ENCODE results near the gene CAMTA1.

Gene CAMTA1

DNA sequence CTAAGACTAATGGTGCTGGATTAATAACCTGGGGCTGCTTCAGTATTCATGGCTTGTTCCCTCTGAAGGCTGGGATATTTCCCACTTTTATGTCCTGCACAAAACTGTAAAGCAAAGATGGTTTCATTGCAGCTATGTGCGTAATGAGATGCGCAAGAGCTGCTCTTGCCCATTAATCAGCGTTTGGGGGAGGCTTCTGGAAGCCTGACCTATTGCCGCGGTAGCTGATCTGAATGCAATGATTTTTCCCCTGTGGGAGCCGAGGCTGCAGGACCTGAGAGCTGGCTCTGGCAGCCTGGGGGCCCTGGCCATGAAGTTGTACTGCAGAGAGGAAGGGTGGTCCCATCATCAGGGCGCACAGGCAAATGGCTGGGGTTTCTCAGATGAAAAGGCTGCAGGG is 239.8 kb downstream of the CAMTA1 start:
- H3K9me3 Mint-ChIP-seq: no peaks in the 10 kb centered on the region
- no peaks in the 10 kb centered on the region for H3K36me3 Mint-ChIP-seq (ENCODE audit: low read depth)
- H3K27me3 Mint-ChIP-seq: peaks cover 2% of the 10 kb centered on the region
- H3K4me3 Mint-ChIP-seq: no peak overlapping the region
- H3K27ac Mint-ChIP-seq: no peak overlapping the region
- no peaks in the 10 kb centered on the region for H3K4me1 Mint-ChIP-seq (ENCODE audit: low read depth)
- intact Hi-C loops (cut with micrococcal nuclease): no loop called here

DNA sequence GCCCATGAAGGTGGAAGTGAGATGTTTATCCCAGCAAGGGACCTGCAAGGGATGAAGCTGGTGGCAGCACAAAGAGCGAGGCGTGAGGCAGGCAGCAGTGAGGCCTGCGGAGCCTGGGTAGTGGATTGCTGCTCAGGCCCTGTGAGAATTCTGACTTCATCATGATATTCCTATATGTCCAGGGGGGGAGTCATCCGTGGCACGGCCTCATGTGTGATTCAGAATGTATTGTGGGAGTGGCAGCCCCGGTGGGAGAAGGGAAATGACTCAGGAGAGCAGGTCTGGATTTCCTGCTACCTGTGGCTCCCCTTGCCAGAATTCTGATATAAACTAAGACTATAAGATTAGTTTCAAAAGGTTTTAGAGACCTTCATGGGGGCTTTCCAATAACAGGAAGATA is 240.9 kb downstream of the CAMTA1 start:
- no peak overlapping the region for H3K4me3 Mint-ChIP-seq
- H3K27ac Mint-ChIP-seq: no peak overlapping the region
- intact Hi-C loops (cut with micrococcal nuclease): no loop called here
- H3K36me3 Mint-ChIP-seq (ENCODE audit: low read depth): no peaks in the 10 kb centered on the region
- H3K27me3 Mint-ChIP-seq: peaks cover 2% of the 10 kb centered on the region
- H3K4me1 Mint-ChIP-seq (ENCODE audit: low read depth): no peaks in the 10 kb centered on the region
- no peaks in the 10 kb centered on the region for H3K9me3 Mint-ChIP-seq

DNA sequence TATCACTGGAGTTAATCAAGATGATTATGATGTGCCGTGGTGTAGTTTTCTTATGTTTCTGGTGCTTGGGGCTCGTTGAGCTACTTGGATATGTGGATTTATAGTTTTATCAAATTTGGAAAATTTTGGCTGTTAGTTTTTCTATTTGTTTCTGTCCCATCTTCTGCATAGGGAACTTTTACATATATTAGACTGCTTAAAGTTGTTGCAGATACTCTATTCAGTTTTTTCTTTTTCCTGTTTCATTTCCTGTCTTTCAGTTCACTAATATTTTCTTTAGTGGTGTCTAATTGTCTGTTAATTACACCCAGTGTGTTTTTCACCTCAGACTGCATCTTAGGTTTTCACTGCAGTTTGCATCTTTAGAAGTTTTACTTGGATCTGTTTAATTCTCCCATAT is 247.7 kb downstream of the CAMTA1 start:
- H3K4me1 Mint-ChIP-seq (ENCODE audit: low read depth): no peaks in the 10 kb centered on the region
- no peak overlapping the region for H3K27ac Mint-ChIP-seq
- peaks cover 20% of the 10 kb centered on the region for H3K9me3 Mint-ChIP-seq
- no peaks in the 10 kb centered on the region for H3K36me3 Mint-ChIP-seq (ENCODE audit: low read depth)
- no peak overlapping the region for H3K4me3 Mint-ChIP-seq
- no peaks in the 10 kb centered on the region for H3K27me3 Mint-ChIP-seq
- intact Hi-C loops (cut with micrococcal nuclease): no loop called here

DNA sequence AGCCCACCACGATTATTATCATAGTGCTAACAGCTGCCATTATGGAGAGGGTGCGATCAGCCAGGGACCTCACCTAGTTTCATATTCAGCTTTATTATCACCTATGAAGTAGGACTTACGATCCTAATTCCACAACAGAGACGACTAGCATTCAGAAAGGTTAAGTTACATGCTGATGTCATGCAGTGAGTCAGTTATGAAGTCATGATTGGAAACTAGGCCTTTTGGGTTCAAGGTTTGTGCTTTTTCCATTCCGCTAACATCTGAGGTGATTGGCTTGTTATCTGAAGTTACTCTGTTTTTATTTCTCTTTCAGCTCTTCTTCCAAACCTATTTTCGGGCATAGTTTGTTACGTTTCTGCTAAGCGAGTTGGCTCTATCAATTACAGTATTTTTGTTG is 251.1 kb downstream of the CAMTA1 start:
- H3K27ac Mint-ChIP-seq: no peak overlapping the region
- no peaks in the 10 kb centered on the region for H3K4me1 Mint-ChIP-seq (ENCODE audit: low read depth)
- no peaks in the 10 kb centered on the region for H3K27me3 Mint-ChIP-seq
- H3K36me3 Mint-ChIP-seq (ENCODE audit: low read depth): no peaks in the 10 kb centered on the region
- H3K4me3 Mint-ChIP-seq: no peak overlapping the region
- intact Hi-C loops (cut with micrococcal nuclease): no loop called here
- peaks cover 20% of the 10 kb centered on the region for H3K9me3 Mint-ChIP-seq

DNA sequence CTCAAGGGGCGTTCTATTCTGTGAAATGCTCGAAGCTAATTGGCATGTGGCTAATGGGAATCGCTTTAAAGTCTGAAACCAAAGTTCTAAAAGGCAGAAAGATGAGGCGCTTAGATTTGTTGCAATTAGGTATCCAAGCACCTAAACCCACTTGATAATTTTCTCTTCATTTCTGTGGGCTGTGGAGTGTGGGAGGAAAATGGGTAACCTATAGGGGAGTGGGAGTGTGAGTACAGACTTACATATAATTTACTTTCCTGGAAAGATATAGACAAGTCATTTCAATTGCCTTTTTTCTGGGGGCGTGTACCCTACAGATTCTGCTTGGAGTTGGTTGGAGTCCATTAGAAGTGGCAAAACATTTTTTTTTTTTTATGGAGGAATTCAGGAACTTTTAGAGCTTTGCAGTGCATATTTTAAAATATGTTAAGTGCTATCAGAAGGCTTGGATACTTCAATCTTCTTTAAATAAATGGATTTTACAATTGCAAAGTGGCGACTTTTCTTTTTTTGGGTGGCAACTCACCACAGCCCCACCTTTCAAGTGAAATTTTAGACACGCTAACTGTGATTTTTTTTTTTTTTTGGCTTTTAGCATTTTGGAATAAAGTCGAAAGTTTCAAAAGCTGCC is 254.5 kb downstream of the CAMTA1 start:
- Mint-ChIP-seq H3K27ac (no peak overlapping the region), H3K36me3 (ENCODE audit: low read depth) (no peaks in the 10 kb centered on the region), H3K9me3 (no peaks in the 10 kb centered on the region), H3K4me3 (no peak overlapping the region), H3K4me1 (ENCODE audit: low read depth) (no peaks in the 10 kb centered on the region), H3K27me3 (peaks cover 4% of the 10 kb centered on the region)
- intact Hi-C loops (cut with micrococcal nuclease): loop anchor here (5.0 kb wide), 1 partner anchor 608 kb away; no protein-coding TSS in a partner anchor

DNA sequence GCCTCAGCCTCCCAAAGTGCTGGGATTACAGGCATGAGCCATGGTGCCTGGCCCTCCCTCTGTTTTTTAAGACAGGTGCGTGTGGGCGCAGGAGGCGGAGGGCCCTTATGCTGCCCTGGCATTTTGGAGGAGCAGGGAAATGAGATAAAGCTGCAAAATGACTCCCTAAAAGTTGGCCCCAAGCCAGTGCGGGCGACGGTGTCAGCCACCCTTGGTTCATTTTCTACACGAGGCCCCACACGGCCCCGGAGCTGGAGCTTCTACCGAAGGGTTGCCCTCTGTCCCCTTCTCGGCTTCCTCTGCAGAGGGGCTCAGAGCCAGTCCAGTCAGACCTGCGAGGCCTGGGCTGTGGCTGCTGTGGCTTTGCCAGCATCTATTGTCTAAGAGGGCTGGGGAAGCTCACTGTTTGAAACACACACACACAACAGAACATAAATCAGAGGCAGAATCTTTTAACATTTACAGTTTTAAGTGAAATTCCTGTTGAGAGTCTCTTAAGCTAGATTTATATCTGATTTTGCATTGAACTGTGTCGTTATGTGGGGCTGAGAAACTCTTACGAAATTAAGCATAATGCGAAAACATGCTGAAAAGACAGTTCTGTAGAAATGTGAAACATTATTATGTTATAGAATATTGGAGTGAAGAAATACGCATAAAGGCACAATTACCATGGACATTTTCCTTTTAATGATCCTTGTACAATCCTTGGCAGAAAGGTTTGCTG is 255.9 kb downstream of the CAMTA1 start:
- H3K27me3 Mint-ChIP-seq: peaks cover 4% of the 10 kb centered on the region
- no peaks in the 10 kb centered on the region for H3K4me1 Mint-ChIP-seq (ENCODE audit: low read depth)
- no peaks in the 10 kb centered on the region for H3K36me3 Mint-ChIP-seq (ENCODE audit: low read depth)
- H3K4me3 Mint-ChIP-seq: no peak overlapping the region
- H3K27ac Mint-ChIP-seq: no peak overlapping the region
- H3K9me3 Mint-ChIP-seq: no peaks in the 10 kb centered on the region
- intact Hi-C loops (cut with micrococcal nuclease): loop anchor here (5.0 kb wide), 1 partner anchor 606 kb away; no protein-coding TSS in a partner anchor

DNA sequence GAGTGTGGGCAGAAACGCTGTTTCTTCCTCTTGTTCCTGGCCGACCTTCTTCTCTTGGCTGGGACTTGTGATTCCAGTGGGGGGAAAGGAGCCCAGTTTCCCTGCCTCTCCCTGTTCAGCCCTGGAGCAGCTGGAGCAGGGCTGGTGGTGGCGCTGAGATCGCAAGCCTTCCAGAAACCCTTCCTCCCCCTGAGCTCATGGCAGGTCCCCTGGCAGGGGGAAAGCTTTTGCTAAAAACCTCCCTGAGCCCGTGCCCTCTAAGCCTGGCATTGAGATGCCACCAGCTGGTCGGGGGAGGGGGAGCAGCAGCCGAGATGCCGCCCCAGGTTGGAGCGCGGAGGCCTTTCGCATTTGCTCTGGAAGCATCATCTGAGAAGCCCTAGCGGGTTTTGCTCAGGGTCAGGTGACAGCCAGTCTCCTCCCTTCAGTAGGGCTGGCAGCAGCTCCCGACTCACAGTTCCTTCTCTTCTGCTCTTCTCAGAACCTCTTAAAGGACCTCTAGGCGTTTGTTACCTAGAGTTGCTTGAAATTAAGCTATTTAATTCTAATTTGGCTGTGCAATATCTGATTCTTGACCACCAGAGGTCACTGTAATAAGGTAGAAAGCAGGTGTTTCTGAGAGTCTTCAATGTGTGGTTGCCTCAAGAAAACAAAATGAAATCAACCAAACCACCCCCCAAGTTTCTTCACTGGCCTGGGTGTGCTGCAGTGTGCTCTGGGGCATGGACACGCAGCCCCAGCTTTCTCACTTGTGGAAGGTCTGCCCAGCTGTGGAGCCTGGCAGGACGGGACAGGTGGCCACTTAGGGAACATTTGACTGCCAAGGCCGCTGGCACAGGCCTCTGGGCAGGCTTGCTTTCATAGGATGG is 257.3 kb downstream of the CAMTA1 start:
- Mint-ChIP-seq H3K4me1 (ENCODE audit: low read depth) (no peaks in the 10 kb centered on the region), H3K36me3 (ENCODE audit: low read depth) (no peaks in the 10 kb centered on the region), H3K9me3 (no peaks in the 10 kb centered on the region), H3K27me3 (peaks cover 4% of the 10 kb centered on the region), H3K4me3 (no peak overlapping the region), H3K27ac (no peak overlapping the region)
- intact Hi-C loops (cut with micrococcal nuclease): loop anchor here (5.0 kb wide), 1 partner anchor 605 kb away; no protein-coding TSS in a partner anchor

DNA sequence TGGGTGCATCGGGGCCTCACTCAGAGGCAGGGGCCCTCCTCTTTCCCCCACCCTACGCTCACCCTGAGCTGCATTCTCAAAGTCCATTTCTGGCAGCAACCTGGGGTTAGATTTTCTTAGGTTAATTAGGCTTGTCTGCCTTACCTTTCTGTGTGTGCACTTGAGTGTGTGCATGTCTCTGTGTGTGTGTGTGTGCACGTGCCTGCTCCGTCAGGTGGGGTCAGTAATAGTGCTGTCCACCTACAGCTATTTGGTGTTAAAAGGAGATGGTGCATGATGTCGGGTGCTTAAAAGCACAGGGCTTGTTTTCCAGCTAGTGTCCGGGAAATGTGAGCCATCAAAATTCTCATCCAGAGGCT is 257.9 kb downstream of the CAMTA1 start:
- Mint-ChIP-seq H3K9me3 (no peaks in the 10 kb centered on the region), H3K27me3 (peaks cover 4% of the 10 kb centered on the region), H3K36me3 (ENCODE audit: low read depth) (no peaks in the 10 kb centered on the region), H3K4me3 (no peak overlapping the region), H3K27ac (no peak overlapping the region), H3K4me1 (ENCODE audit: low read depth) (no peaks in the 10 kb centered on the region)
- intact Hi-C loops (cut with micrococcal nuclease): loop anchor here (5.0 kb wide), 1 partner anchor 604 kb away; no protein-coding TSS in a partner anchor

DNA sequence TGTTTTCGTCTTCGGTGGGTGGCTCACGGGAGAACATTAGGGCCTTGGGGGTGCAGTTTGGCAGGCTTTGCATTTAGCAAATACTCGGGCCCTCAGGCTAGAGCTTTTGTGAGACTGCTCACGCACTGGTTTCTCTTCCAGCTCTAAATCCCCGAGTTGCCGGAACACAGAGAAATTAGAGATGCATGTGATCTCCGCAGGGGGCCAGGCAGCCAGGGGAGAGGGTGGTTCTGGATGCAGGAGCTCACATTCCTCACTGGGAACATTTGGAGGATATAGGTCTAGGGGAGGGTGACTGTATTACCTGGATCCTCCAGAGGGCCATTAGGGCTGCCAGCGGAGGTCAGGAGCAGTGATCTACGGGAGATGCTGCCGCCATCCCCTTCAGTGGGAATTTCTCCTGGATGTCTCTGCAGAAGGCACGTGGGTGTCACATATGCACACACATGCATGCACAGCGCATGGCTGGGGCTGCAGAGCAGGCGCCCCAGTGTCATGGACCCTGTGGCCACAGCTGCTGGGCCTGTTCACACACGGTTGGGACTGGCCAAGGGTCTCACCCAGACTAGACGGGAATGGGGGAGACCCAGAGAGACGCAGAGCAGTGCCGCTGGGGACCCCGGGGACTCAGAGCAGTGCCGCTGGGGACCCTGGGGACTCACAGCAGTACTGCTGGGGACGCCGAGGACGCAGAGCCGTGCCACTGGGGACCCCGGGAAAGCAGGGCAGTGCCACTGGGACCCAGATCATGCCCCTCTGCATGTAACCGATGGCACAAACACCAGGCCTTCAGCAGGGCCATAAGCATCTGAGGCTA is 258.7 kb downstream of the CAMTA1 start:
- intact Hi-C loops (cut with micrococcal nuclease): loop anchor here (5.0 kb wide), 1 partner anchor 603 kb away; no protein-coding TSS in a partner anchor
- Mint-ChIP-seq H3K4me3 (no peak overlapping the region), H3K27me3 (peaks cover 4% of the 10 kb centered on the region), H3K9me3 (no peaks in the 10 kb centered on the region), H3K27ac (no peak overlapping the region), H3K36me3 (ENCODE audit: low read depth) (no peaks in the 10 kb centered on the region), H3K4me1 (ENCODE audit: low read depth) (no peaks in the 10 kb centered on the region)

DNA sequence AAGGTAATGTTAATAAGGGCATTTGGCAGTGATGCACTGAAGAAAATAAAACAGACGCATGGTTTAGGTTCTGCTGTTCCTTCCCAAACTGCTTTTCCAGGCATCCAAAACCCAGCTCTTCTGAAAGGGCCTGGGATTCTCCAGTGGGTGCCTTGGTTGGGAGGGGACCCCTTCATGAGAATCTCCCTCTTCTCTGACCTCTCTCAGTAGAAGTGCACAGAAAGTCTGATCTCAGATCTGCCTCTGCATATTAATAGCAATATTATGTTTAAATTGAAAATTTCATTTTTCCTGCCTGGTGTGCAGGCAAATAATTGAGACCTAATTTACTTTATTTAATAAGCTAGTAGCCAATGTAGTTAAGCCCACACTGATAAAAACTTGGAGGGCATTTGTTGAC is 260.6 kb downstream of the CAMTA1 start:
- H3K27ac Mint-ChIP-seq: no peak overlapping the region
- no peaks in the 10 kb centered on the region for H3K9me3 Mint-ChIP-seq
- intact Hi-C loops (cut with micrococcal nuclease): no loop called here
- no peaks in the 10 kb centered on the region for H3K4me1 Mint-ChIP-seq (ENCODE audit: low read depth)
- H3K4me3 Mint-ChIP-seq: no peak overlapping the region
- H3K27me3 Mint-ChIP-seq: peaks cover 4% of the 10 kb centered on the region
- H3K36me3 Mint-ChIP-seq (ENCODE audit: low read depth): no peaks in the 10 kb centered on the region

DNA sequence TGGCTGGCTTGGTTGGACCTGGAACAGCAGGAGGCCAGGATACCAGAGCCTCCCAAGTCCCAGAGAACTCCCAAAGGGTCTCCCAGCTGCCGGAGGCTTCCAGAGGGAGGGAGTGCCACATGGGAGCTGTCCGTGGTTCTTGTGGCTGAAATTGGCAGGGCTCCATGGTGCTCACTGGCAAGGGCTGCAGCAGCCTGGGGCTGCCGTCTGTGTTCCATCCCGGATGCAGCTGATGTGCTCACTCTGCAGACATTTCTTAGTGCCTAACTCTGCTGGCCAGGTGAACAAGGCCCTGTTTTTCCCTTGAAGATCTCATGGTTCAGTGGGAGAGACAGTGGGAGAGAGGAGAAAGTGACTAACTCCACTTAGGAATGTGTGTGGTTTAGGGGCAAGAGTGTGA is 261.1 kb downstream of the CAMTA1 start:
- Mint-ChIP-seq H3K36me3 (ENCODE audit: low read depth) (no peaks in the 10 kb centered on the region), H3K27ac (no peak overlapping the region), H3K27me3 (peaks cover 4% of the 10 kb centered on the region)

DNA sequence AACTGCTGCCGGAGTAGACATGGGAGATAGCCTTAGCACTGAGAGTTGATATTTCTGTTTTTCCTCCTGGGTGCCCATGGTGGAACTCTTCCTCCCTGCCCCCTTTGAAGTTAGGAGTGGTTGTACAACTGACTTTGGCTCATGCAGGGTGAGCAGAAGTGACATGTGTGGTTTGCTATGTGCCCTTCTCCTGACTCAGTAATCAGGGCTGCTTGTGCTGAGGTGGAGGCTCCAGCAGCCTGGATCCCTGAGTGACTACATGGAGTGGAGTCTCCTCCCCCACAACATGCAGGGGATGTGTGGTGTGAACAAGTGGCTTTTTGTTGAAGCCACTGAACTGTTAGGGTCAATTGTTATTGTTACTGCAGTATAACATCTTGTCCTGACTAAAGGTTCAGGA is 261.6 kb downstream of the CAMTA1 start:
- no peaks in the 10 kb centered on the region for H3K9me3 Mint-ChIP-seq
- no peaks in the 10 kb centered on the region for H3K4me1 Mint-ChIP-seq (ENCODE audit: low read depth)
- H3K27me3 Mint-ChIP-seq: peaks cover 4% of the 10 kb centered on the region
- H3K27ac Mint-ChIP-seq: no peak overlapping the region
- no peaks in the 10 kb centered on the region for H3K36me3 Mint-ChIP-seq (ENCODE audit: low read depth)
- no peak overlapping the region for H3K4me3 Mint-ChIP-seq
- intact Hi-C loops (cut with micrococcal nuclease): no loop called here

More for the DNA sequence above, 261.1 kb downstream of the CAMTA1 start:
- no peaks in the 10 kb centered on the region for H3K4me1 Mint-ChIP-seq (ENCODE audit: low read depth)
- no peaks in the 10 kb centered on the region for H3K9me3 Mint-ChIP-seq
- no peak overlapping the region for H3K4me3 Mint-ChIP-seq
- intact Hi-C loops (cut with micrococcal nuclease): no loop called here

DNA sequence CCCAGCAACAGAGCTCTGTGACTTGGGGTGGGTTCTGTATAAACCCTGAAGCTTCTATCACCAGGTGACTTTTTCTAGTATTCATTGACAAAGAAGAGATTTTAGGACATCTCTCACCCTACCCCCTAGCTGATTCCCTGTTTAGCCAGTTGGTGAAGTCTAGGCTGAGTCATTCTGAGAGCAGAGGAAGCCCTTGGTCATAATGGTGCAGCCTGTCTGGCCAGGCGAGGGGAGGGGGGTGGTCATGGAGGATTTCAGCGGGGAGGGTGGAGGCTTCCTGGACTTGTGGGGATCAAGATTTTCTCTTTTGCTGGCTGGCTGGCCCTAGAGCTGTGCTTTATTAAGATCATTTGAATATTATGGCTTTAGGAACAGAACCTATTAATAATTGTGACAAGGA is 262.6 kb downstream of the CAMTA1 start:
- no peak overlapping the region for H3K27ac Mint-ChIP-seq
- H3K4me1 Mint-ChIP-seq (ENCODE audit: low read depth): no peaks in the 10 kb centered on the region
- no peak overlapping the region for H3K4me3 Mint-ChIP-seq
- H3K27me3 Mint-ChIP-seq: peaks cover 6% of the 10 kb centered on the region
- H3K36me3 Mint-ChIP-seq (ENCODE audit: low read depth): no peaks in the 10 kb centered on the region
- no peaks in the 10 kb centered on the region for H3K9me3 Mint-ChIP-seq
- intact Hi-C loops (cut with micrococcal nuclease): no loop called here

All from dendritic cell treated with granulocyte-macrophage colony-stimulating factor and Interleukin-4, amounts not matched to agents 40 ng/mL and 50 ng/mL, for 4 days (primary cell).